ENCODE data around the gene INSC.

- no peak for TF ChIP-seq CTCF (IDR thresholded peaks at IDR 0.05)
- TF ChIP-seq EP300 (IDR thresholded peaks at IDR 0.05): no peak
- no peak for TF ChIP-seq POLR2A (IDR thresholded peaks at IDR 0.05)
- TF ChIP-seq POLR2AphosphoS5 (IDR thresholded peaks at IDR 0.05): no peak
These were observed 87.9 kb downstream of the INSC start for GRCh38 chr11:15202626-15203025.
